Left renal pelvis (tissue), 4 donors: ENCODE data around the gene KIF9. TPM values are rescaled to one million over a fixed set of nuclear protein-coding genes. Genes with fewer than 3 reads are reported as not detected.
"Not testable (repeated sequence)": the region's sequence is repeated elsewhere in the genome, so short reads cannot be mapped to it uniquely, and the experiment has no call there.

Experiments used
- DNase-seq, 4 donors: peaks; one replicate each; pipeline ENCODE4 v3.0.0-alpha.2; 2013; ENCODE audit warnings: low read depth in 4 of 4, low spot score in 3 of 4
- polyA plus RNA-seq, 4 donors: library from polyadenylated mRNA; unstranded; fragments of 120-200 nt; gene quantifications; one replicate each; pipeline ENCODE4 v1.2.1, GENCODE V29; 2013; ENCODE audit not compliant: insufficient read length in 4 of 4

Gene KIF9
- polyA plus RNA-seq, 4 donors, result 7.6 to 23.5 (median 21.9) TPM

GRCh38 chr3:47193871-47194859, 88.4 kb downstream of the KIF9 start:
- no peak for DNase-seq

DNA sequence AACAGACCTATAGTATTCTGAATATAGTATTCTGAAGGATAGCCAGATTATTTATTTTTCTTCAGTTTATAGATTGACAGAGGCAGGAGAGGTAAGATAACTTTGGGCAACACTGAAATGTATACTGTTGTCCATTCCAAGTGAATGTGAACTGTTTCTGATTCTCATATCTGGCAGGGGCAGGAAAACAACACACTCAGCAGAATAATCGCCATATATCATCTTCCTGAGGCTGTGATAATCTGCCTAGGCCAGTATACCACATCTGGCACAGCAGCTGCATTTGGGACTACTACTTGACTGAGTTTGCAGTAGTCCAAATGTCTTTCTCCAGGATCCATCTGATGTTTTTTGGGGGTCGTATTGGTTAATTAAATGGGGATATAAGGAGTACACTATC, 96.3 kb downstream of the KIF9 start:
- no peak for DNase-seq

GRCh38 chr3:47181685-47182084, 100.9 kb downstream of the KIF9 start:
- not testable (repeated sequence) for DNase-seq

DNA sequence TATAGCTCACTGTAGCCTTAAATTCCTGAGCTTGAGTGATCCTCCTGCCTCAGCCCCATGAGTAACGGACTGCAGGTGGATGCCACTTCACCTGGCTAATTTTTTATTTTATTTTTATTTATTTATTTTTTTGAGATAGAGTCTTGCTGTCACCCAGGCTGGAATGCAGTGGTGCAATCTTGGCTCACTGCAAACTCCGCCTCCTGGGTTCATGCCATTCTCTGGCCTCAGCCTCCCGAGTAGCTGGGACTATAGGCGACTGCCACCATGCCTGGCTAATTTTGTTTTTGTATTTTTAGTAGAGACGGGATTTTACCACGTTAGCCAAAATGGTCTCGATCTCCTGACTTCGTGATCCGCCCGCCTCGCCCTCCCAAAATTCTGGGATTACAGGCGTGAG, 102.6 kb downstream of the KIF9 start:
- DNase-seq, result not testable (repeated sequence)

Other genes starting within 250 kb of the KIF9 start
- gene SETD2, start 118.7 kb downstream of the KIF9 start, polyA plus RNA-seq, result 10 to 100 TPM; 62.7 to 73.8 (median 66.8) TPM
- 10 to 100 TPM; 12.2 to 15.4 (median 12.8) TPM for gene KLHL18, start 145 bp upstream of the KIF9 start, polyA plus RNA-seq
- 10 to 100 TPM; 21.3 to 35.0 (median 27.2) TPM for gene PTPN23, start 98.2 kb upstream of the KIF9 start, polyA plus RNA-seq
- gene SCAP, start 193.1 kb upstream of the KIF9 start, polyA plus RNA-seq, result 10 to 100 TPM; 62.9 to 88.9 (median 73.0) TPM
- 10 to 100 TPM; 33.3 to 48.2 (median 39.4) TPM for gene ELP6, start 230.9 kb upstream of the KIF9 start, polyA plus RNA-seq